ENCODE measurements around the gene ETHE1. TPM values are rescaled to one million over a fixed set of nuclear protein-coding genes. Genes with fewer than 3 reads are reported as not detected.

Gene ETHE1
- total RNA-seq, 1 donor = 78.2 TPM

DNA sequence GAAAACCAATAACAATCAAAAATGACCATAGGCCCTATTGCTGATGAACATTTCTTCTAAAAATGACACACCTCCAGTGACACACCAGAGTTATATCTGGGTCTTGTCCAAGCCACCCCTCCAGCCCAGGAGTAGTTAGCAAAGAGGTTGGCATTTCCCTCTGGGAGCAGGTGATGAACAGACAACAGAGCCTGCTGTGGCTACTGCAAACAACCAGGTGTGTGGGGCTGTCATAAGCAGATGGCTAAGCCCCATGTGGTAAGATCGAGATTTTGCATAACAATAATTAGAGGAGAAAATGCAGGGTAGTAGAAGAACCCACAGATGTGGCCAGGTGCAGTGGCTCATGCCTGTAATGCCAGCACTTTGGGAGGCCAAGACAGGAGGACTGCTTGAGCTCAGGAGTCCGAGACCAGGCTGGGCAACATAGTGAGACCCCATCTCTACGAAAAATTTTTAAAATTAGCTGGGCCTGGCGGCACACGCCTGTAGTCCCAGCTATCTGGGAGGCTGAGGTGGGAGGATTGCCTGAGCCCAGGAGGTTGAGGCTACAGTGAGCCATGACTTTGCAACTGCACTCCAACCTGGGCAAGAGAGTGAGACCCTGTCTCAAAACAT lies 43.3 kb upstream of the ETHE1 start:
- H3K4me3 ChIP-seq (ENCODE audit: low read depth, low read length) = no peak overlapping the region
- DNase-seq (ENCODE audit: low read depth) = no peak
- TF ChIP-seq, protein P1, sequence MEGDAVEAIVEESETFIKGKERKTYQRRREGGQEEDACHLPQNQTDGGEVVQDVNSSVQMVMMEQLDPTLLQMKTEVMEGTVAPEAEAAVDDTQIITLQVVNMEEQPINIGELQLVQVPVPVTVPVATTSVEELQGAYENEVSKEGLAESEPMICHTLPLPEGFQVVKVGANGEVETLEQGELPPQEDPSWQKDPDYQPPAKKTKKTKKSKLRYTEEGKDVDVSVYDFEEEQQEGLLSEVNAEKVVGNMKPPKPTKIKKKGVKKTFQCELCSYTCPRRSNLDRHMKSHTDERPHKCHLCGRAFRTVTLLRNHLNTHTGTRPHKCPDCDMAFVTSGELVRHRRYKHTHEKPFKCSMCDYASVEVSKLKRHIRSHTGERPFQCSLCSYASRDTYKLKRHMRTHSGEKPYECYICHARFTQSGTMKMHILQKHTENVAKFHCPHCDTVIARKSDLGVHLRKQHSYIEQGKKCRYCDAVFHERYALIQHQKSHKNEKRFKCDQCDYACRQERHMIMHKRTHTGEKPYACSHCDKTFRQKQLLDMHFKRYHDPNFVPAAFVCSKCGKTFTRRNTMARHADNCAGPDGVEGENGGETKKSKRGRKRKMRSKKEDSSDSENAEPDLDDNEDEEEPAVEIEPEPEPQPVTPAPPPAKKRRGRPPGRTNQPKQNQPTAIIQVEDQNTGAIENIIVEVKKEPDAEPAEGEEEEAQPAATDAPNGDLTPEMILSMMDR (IDR thresholded peaks at IDR 0.05; ENCODE audit: insufficient read depth, low read length) = no peak

DNA sequence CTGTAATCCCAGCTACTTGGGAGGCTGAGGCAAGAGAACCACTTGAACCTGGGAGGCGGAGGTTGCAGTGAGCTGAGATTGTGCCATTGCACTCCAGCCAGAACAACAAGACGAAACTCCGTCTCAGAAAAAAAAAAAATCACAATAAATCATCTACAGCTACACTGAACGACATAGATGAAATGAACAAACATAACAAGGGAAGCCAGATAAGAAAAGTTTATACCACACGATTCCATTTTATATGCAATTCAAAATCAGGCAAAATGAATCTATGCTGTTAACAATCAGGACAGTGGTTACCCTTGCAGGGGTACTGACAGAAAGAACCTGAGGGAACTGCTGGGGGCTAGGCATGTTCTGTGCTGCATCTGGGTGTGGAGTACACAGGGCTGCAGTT lies 42.7 kb upstream of the ETHE1 start:
- no peak for DNase-seq (ENCODE audit: low read depth)
- H3K4me3 ChIP-seq (ENCODE audit: low read depth, low read length) = no peak overlapping the region
- TF ChIP-seq, protein P1 (IDR thresholded peaks at IDR 0.05; ENCODE audit: insufficient read depth, low read length) = no peak

DNA sequence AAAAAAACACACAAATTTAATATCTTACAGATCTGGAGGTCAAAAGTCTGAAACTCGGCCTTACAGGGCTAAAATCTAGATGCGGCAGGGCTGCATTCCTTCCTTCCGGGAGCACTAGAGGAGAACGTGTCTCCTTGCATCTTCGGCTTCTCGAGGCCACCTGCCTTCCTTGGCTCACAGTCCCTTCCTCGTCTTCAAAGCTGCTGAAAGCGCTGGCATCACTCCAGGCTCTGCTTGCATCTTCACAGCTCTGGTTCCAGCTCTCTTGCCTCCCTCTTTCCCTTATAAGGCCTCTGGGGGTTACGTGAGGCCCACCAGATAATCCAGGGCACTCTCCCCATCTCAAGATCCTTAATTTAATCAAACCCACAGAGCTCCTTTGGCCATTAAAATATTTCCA lies 37.8 kb upstream of the ETHE1 start:
- H3K4me3 ChIP-seq (ENCODE audit: low read depth, low read length) = no peak overlapping the region
- no peak for DNase-seq (ENCODE audit: low read depth)

DNA sequence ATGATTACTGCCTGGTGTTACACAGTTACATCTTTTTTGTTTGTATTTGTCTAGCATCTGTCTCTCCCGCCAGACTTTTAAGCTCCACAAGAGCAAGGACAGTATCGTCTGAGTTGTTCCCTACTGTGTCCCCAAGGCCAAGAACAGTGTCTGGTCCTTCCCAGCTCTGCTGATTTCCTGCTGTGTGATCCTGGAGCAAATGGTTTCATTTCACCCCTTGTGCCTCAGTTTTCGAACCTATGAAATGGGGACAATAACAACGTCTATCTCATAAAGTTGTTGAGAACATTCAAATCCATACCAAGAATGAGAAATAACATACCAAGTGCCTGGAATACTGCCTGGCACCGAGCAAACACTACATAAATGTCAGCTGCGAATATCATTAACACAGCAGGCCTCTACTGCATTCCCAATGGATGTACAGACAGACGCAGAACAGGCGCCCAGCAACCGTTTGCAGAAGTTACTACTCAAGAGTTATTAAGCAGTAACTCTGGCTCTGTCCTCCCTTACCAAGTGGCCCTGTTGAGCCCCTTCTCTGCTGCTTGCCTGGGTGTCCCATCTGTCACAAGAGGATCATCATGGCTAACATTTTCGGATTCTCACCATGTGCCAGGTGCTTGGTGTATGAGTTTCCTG lies 36.9 kb upstream of the ETHE1 start:
- no peak for DNase-seq (ENCODE audit: low read depth)
- TF ChIP-seq, protein P1 (IDR thresholded peaks at IDR 0.05; ENCODE audit: insufficient read depth, low read length) = no peak
- no peak overlapping the region for H3K4me3 ChIP-seq (ENCODE audit: low read depth, low read length)

More for the DNA sequence above, 37.8 kb upstream of the ETHE1 start:
- TF ChIP-seq, protein P1 (IDR thresholded peaks at IDR 0.05; ENCODE audit: insufficient read depth, low read length) = no peak

DNA sequence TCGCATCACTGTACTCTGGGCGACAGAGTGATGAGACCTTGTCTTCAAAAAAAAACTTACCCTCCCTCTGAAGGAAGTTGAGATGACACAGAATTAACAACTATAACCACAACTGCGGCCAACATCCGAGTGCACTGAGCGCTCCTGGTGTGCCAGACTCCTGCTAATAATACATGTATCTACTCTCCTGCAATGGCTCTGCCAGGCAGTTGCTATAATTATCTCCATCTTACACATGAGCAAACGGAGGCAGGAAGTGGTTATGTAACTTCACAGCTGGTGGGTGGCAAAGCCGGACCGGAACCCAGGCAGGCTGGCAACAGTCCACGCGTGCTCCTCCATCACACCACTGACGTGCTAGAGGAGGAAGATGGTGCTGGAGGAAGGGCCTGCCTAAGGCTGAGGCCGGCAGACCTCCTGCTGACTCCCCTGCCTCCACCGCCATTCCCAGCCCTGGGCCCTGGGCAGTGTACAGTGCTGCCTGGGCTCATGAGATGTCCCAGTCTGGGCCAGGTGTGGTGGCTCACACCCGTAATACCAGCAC lies 35.8 kb upstream of the ETHE1 start:
- no peak overlapping the region for H3K4me3 ChIP-seq (ENCODE audit: low read depth, low read length)
- TF ChIP-seq, protein P1 (IDR thresholded peaks at IDR 0.05; ENCODE audit: insufficient read depth, low read length) = no peak
- DNase-seq (ENCODE audit: low read depth) = peak; percentile 23

DNA sequence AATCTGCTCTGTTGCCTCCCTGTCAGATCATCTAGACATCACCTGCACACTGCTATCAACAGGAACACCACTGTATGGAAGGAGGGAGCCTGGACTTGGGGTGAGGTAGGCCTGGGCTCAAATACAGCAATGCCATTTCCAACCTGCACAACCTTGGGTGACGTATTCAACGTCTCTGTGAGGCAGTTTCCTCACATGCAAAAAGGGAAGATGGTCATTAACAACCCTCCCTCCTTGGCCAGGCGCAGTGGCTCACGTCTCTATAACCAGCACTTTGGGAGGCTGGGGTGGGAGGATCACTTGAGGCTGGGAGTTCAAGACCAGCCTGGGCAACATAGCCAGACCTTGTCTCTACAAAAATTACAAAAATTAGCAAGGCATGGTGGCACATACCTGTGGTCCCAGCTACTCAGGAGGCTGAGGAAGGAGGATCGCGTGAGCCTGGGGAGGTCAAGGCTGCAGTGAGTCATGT lies 35.3 kb upstream of the ETHE1 start:
- no peak overlapping the region for H3K4me3 ChIP-seq (ENCODE audit: low read depth, low read length)
- DNase-seq (ENCODE audit: low read depth) = no peak
- TF ChIP-seq, protein P1 (IDR thresholded peaks at IDR 0.05; ENCODE audit: insufficient read depth, low read length) = no peak
